HCT116 (cell line): ENCODE results near the gene COPS3. TPM values are rescaled to one million over a fixed set of nuclear protein-coding genes. Genes with fewer than 3 reads are reported as not detected.

Experiments used
- ATAC-seq: fragments of 200-7000 bp; cut with Tn5 transposase; 2 replicates; pipeline ENCODE4 v1.9.1; 2020; ENCODE audit warnings: mild to moderate bottlenecking, moderate library complexity
- BruUV-seq: library from RNA; stranded (reverse); fragments of 400-500 nt; replicated peaks from 2 replicates; lab custom pipeline; 2021; lab: Mats Ljungman, UMichigan
- CTCF ChIA-PET: fragments of 300-600 bp; sonication (Branson Sonifier 250); formaldehyde crosslinking; loops from one replicate; lab custom pipeline; 2021; ENCODE audit warnings: antibody characterized with exemption; lab: Charles Lee
- POLR2A ChIA-PET: fragments of 300-600, 350-600 bp; sonication (Branson Sonifier 250); formaldehyde crosslinking; loops from one replicate; lab custom pipeline; 2021; ENCODE audit warnings: antibody characterized with exemption; lab: Charles Lee
- RAD21 ChIA-PET, 2 experiments: fragments of 300-600 bp; sonication (Branson Sonifier 250); formaldehyde crosslinking; loops; one replicate each; lab custom pipeline; 2023; ENCODE audit warnings: low total read pairs in 2 of 2; ENCODE audit not compliant: uncharacterized antibody in 2 of 2, unreplicated experiment in 2 of 2, low non-redundant PET in 1 of 2; lab: Charles Lee
- DNase-seq: peaks from one replicate; pipeline ENCODE4 v3.0.0-alpha.2; 2010; ENCODE audit warnings: low read depth, low spot score
- H2AFZ ChIP-seq: fragments of 200-600 bp; shearing (Covaris generic), sonication (generic); 2 replicates; pipeline ENCODE4 v1.6.1; 2017; ENCODE audit warnings: low read depth, mixed run types, mixed read lengths, antibody characterized with exemption, low read length; ENCODE audit not compliant: poor library complexity, severe bottlenecking
- H3K27ac ChIP-seq: 2 replicates; pipeline ENCODE4 v1.5.1; 2012; ENCODE audit warnings: low read depth, low read length
- H3K27me3 ChIP-seq: fragments of 200-600 bp; sonication (generic); 2 replicates; pipeline ENCODE4 v1.6.1; 2016; ENCODE audit warnings: mixed run types, low read length, mixed read lengths; ENCODE audit not compliant: insufficient read depth
- H3K36me3 ChIP-seq, 2 experiments: fragments of 200-500 bp in 1 of 2; fragments of 200-600 bp in 1 of 2; sonication (Bioruptor generic) in 1 of 2; sonication (generic) in 1 of 2; 2 replicates each; pipeline versions ENCODE4 v1.5.1 to v1.6.1; 2014 to 2016; ENCODE audit warnings: low read length in 2 of 2, inconsistent platforms in 1 of 2, mixed read lengths in 1 of 2, mixed run types in 1 of 2; ENCODE audit not compliant: insufficient read depth in 2 of 2, control insufficient read depth in 1 of 2
- H3K4me1 ChIP-seq, 2 experiments: fragments of 200-600 bp in 1 of 2; sonication (generic) in 1 of 2; 2 replicates each; pipeline versions ENCODE4 v1.5.1 to v1.6.1; 2012 to 2017; ENCODE audit warnings: low read length in 2 of 2, inconsistent platforms in 1 of 2, mild to moderate bottlenecking in 1 of 2, mixed read lengths in 1 of 2, mixed run types in 1 of 2, moderate library complexity in 1 of 2; ENCODE audit not compliant: insufficient read depth in 2 of 2, control insufficient read depth in 1 of 2
- H3K4me2 ChIP-seq: fragments of 200-600 bp; sonication (generic); 2 replicates; pipeline ENCODE4 v1.6.1; 2017; ENCODE audit warnings: mixed run types, low read length, mixed read lengths
- H3K4me3 ChIP-seq, 2 experiments: fragments of 200-600 bp in 1 of 2; sonication (generic) in 1 of 2; replicated peaks in 1 of 2; 2 replicates each; pipeline ENCODE4 v1.5.1; 2011 to 2016; ENCODE audit warnings: low read length in 2 of 2, control low read depth in 1 of 2, low read depth in 1 of 2, mild to moderate bottlenecking in 1 of 2, mixed read lengths in 1 of 2, mixed run types in 1 of 2
- H3K79me2 ChIP-seq: fragments of 200-600 bp; sonication (generic); 2 replicates; pipeline ENCODE4 v1.6.1; 2017; ENCODE audit warnings: mild to moderate bottlenecking, mixed run types, low read length, moderate library complexity, mixed read lengths; ENCODE audit not compliant: insufficient read depth
- H3K9ac ChIP-seq: fragments of 200-600 bp; sonication (generic); 2 replicates; pipeline ENCODE4 v1.6.1; 2016; ENCODE audit warnings: low read length, mixed read lengths
- H3K9me2 ChIP-seq: fragments of 200-600 bp; sonication (generic), shearing (Covaris generic); 2 replicates; pipeline ENCODE4 v1.6.1; 2017; ENCODE audit warnings: mixed run types, mild to moderate bottlenecking, moderate library complexity; ENCODE audit not compliant: insufficient read depth
- H3K9me3 ChIP-seq, 2 experiments: fragments of 200-500 bp in 1 of 2; fragments of 200-600 bp in 1 of 2; sonication (Bioruptor generic) in 1 of 2; sonication (generic) in 1 of 2; 2 replicates each; pipeline ENCODE4 v1.6.1; 2014 to 2017; ENCODE audit warnings: low read length in 2 of 2, mixed read lengths in 2 of 2, inconsistent platforms in 1 of 2, low read depth in 1 of 2, mild to moderate bottlenecking in 1 of 2, mixed run types in 1 of 2, moderate library complexity in 1 of 2; ENCODE audit not compliant: control insufficient read depth in 1 of 2, insufficient read depth in 1 of 2
- H4K20me1 ChIP-seq: fragments of 200-600 bp; sonication (generic), shearing (Covaris generic); 2 replicates; pipeline ENCODE4 v1.6.1; 2017; ENCODE audit warnings: mixed run types, mild to moderate bottlenecking, moderate library complexity; ENCODE audit not compliant: insufficient read depth
- CTCF ChIP-seq, 3 experiments: fragments of 200-600 bp in 1 of 3; sonication (generic) in 1 of 3; IDR thresholded peaks in 2 of 3; conservative IDR thresholded peaks in 1 of 3; 2 replicates each; pipeline ENCODE4 v1.5.1; 2012 to 2017; ENCODE audit warnings: low read depth in 2 of 3, low read length in 2 of 3, antibody characterized with exemption in 1 of 3, borderline replicate concordance in 1 of 3, control low read depth in 1 of 3, mild to moderate bottlenecking in 1 of 3, mixed read lengths in 1 of 3, mixed run types in 1 of 3, moderate library complexity in 1 of 3; ENCODE audit not compliant: insufficient read depth in 1 of 3
- EGR1 ChIP-seq: IDR thresholded peaks from 2 replicates; pipeline ENCODE4 v1.6.1; 2012; ENCODE audit warnings: low read depth
- EZH2 ChIP-seq: fragments of 200-600 bp; sonication (generic); IDR thresholded peaks from 2 replicates; pipeline ENCODE4 v1.6.1; 2017; ENCODE audit warnings: antibody characterized with exemption, mixed run types
- EZH2phosphoT487 ChIP-seq: fragments of 200-600 bp; IDR thresholded peaks from 2 replicates; pipeline ENCODE4 v1.6.1; 2018; ENCODE audit warnings: antibody characterized with exemption, borderline replicate concordance
- MAX ChIP-seq: IDR thresholded peaks from 2 replicates; pipeline ENCODE4 v1.6.1; 2012
- POLR2A ChIP-seq: IDR thresholded peaks from 2 replicates; pipeline ENCODE4 v1.7.0; 2011; ENCODE audit warnings: borderline replicate concordance; ENCODE audit not compliant: insufficient read depth, insufficient read length; ENCODE audit errors: extremely low read depth
- RAD21 ChIP-seq: IDR thresholded peaks from 2 replicates; pipeline ENCODE4 v1.6.1; 2012; ENCODE audit warnings: low read depth, mild to moderate bottlenecking
- SP1 ChIP-seq: IDR thresholded peaks from 2 replicates; pipeline ENCODE4 v1.6.1; 2012; ENCODE audit warnings: low read depth
- SRF ChIP-seq: IDR thresholded peaks from 2 replicates; pipeline ENCODE4 v1.6.1; 2012; ENCODE audit warnings: low read depth
- YY1 ChIP-seq: IDR thresholded peaks from 2 replicates; pipeline ENCODE4 v1.6.1; 2011; ENCODE audit warnings: low read length, low read depth, moderate library complexity, mild to moderate bottlenecking; ENCODE audit not compliant: insufficient replicate concordance; ENCODE audit errors: extremely low read depth
- ZFX ChIP-seq: fragments of 450-650 bp; IDR thresholded peaks from 2 replicates; pipeline ENCODE4 v1.6.1; 2017
- ZNF274 ChIP-seq: fragments of 200-500 bp; sonication (Bioruptor generic); IDR thresholded peaks from 2 replicates; pipeline ENCODE4 v1.6.1; 2014; ENCODE audit warnings: mild to moderate bottlenecking, low read depth, low read length, inconsistent platforms
- intact Hi-C: fragments of 100-400 bp; cut with micrococcal nuclease; formaldehyde crosslinking; loops from 2 replicates; pipeline ENCODE4 v1.10.0; 2022
- total RNA-seq: library from RNA; stranded (reverse); gene quantifications from one replicate; pipeline ENCODE4 v1.2.1, GENCODE V29; 2021; ENCODE audit not compliant: unreplicated experiment
- TF ChIP-seq, protein P1 (sequence below): IDR thresholded peaks from 2 replicates; pipeline ENCODE4 v1.6.1; 2012; ENCODE audit warnings: low read depth
- TF ChIP-seq, protein P2 (sequence below): IDR thresholded peaks from 2 replicates; pipeline ENCODE4 v1.6.1; 2012
- TF ChIP-seq, protein P3 (sequence below): IDR thresholded peaks from 2 replicates; pipeline ENCODE4 v1.6.1; 2011; ENCODE audit warnings: mild to moderate bottlenecking, low read length, moderate library complexity; ENCODE audit not compliant: insufficient replicate concordance; ENCODE audit errors: extremely low read depth

COPS3 gene
- total RNA-seq, 1 experiment from 2014 or later: 99.0 TPM

GRCh38 chr17:17231621-17232302 lies 49.3 kb downstream of the COPS3 start:
- ATAC-seq (no peak), DNase-seq (no peak)
- Histone ChIP-seq H3K27ac (no peak overlapping the region), H3K27me3 (no peaks in the 10 kb centered on the region), H3K9me2 (no peaks in the 10 kb centered on the region), H3K36me3 (peaks cover under 1 to 15% of the 10 kb centered on the region in 2 experiments; a peak in 3 of 4 replicates), H4K20me1 (no peaks in the 10 kb centered on the region), H3K9ac (no peak overlapping the region), H3K4me2 (no peak overlapping the region), H3K4me1 (peaks cover 6 to 14% of the 10 kb centered on the region in 2 experiments), H3K4me3 (no peak overlapping the region), H3K79me2 (peaks cover 26% of the 10 kb centered on the region), H2AFZ (no peak overlapping the region), H3K9me3 (no peaks in the 10 kb centered on the region)
- intact Hi-C loops: no loop called here
- TF ChIP-seq ZNF274 (no peak), RAD21 (no peak), CTCF (IDR thresholded peaks at IDR 0.05 in 2 of 3, conservative IDR thresholded peaks at IDR 0.05 in 1 of 3; ENCODE audit: borderline replicate concordance in 1 of 3, insufficient read depth in 1 of 3, low read depth in 2 of 3, low read length in 2 of 3) (no peak), YY1 (no peak), EGR1 (no peak), SP1 (no peak), EZH2 (no peak), EZH2phosphoT487 (no peak), SRF (no peak), ZFX (no peak), MAX (no peak), POLR2A (no peak)
- TF ChIP-seq, protein P1, sequence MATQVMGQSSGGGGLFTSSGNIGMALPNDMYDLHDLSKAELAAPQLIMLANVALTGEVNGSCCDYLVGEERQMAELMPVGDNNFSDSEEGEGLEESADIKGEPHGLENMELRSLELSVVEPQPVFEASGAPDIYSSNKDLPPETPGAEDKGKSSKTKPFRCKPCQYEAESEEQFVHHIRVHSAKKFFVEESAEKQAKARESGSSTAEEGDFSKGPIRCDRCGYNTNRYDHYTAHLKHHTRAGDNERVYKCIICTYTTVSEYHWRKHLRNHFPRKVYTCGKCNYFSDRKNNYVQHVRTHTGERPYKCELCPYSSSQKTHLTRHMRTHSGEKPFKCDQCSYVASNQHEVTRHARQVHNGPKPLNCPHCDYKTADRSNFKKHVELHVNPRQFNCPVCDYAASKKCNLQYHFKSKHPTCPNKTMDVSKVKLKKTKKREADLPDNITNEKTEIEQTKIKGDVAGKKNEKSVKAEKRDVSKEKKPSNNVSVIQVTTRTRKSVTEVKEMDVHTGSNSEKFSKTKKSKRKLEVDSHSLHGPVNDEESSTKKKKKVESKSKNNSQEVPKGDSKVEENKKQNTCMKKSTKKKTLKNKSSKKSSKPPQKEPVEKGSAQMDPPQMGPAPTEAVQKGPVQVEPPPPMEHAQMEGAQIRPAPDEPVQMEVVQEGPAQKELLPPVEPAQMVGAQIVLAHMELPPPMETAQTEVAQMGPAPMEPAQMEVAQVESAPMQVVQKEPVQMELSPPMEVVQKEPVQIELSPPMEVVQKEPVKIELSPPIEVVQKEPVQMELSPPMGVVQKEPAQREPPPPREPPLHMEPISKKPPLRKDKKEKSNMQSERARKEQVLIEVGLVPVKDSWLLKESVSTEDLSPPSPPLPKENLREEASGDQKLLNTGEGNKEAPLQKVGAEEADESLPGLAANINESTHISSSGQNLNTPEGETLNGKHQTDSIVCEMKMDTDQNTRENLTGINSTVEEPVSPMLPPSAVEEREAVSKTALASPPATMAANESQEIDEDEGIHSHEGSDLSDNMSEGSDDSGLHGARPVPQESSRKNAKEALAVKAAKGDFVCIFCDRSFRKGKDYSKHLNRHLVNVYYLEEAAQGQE: no peak
- TF ChIP-seq, protein P2, sequence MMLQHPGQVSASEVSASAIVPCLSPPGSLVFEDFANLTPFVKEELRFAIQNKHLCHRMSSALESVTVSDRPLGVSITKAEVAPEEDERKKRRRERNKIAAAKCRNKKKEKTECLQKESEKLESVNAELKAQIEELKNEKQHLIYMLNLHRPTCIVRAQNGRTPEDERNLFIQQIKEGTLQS: no peak
- TF ChIP-seq, protein P3, sequence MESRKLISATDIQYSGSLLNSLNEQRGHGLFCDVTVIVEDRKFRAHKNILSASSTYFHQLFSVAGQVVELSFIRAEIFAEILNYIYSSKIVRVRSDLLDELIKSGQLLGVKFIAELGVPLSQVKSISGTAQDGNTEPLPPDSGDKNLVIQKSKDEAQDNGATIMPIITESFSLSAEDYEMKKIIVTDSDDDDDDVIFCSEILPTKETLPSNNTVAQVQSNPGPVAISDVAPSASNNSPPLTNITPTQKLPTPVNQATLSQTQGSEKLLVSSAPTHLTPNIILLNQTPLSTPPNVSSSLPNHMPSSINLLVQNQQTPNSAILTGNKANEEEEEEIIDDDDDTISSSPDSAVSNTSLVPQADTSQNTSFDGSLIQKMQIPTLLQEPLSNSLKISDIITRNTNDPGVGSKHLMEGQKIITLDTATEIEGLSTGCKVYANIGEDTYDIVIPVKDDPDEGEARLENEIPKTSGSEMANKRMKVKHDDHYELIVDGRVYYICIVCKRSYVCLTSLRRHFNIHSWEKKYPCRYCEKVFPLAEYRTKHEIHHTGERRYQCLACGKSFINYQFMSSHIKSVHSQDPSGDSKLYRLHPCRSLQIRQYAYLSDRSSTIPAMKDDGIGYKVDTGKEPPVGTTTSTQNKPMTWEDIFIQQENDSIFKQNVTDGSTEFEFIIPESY: no peak
- ChIA-PET RAD21 (no interaction called here), CTCF (no interaction called here), POLR2A (no interaction called here)
- BruUV-seq: no TSS peak
